ENCODE measurements around the gene NOVA2.

DNA sequence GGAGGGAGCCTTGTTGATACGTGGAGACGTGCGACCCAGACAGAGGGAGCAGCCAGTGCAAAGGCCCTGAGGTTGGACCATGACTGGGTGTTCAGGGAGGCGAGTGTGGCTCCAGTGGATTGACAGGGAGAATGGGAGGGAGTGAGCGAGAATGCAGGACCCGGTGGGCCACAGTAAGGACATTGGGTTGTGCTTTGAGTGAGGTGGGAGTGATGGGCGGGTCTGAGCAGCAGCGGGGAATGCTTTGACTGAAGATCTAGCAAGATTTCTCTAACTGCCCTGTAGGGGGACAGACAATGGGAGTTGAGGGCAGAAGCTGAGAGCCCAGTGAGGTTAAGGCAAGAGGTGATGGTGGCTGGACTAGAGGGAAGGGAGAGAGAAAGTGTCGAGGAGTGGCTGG is 51.4 kb downstream of the NOVA2 start:
- TF ChIP-seq TAF1 (IDR thresholded peaks at IDR 0.05; ENCODE audit: low read depth) (no peak), EP300 (IDR thresholded peaks at IDR 0.05; ENCODE audit: borderline replicate concordance) (no peak), NFIC (IDR thresholded peaks at IDR 0.05) (no peak), CEBPB (IDR thresholded peaks at IDR 0.05) (no peak)
- TF ChIP-seq, protein P1, sequence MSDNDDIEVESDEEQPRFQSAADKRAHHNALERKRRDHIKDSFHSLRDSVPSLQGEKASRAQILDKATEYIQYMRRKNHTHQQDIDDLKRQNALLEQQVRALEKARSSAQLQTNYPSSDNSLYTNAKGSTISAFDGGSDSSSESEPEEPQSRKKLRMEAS (IDR thresholded peaks at IDR 0.05): no peak
- TF ChIP-seq, protein P2, sequence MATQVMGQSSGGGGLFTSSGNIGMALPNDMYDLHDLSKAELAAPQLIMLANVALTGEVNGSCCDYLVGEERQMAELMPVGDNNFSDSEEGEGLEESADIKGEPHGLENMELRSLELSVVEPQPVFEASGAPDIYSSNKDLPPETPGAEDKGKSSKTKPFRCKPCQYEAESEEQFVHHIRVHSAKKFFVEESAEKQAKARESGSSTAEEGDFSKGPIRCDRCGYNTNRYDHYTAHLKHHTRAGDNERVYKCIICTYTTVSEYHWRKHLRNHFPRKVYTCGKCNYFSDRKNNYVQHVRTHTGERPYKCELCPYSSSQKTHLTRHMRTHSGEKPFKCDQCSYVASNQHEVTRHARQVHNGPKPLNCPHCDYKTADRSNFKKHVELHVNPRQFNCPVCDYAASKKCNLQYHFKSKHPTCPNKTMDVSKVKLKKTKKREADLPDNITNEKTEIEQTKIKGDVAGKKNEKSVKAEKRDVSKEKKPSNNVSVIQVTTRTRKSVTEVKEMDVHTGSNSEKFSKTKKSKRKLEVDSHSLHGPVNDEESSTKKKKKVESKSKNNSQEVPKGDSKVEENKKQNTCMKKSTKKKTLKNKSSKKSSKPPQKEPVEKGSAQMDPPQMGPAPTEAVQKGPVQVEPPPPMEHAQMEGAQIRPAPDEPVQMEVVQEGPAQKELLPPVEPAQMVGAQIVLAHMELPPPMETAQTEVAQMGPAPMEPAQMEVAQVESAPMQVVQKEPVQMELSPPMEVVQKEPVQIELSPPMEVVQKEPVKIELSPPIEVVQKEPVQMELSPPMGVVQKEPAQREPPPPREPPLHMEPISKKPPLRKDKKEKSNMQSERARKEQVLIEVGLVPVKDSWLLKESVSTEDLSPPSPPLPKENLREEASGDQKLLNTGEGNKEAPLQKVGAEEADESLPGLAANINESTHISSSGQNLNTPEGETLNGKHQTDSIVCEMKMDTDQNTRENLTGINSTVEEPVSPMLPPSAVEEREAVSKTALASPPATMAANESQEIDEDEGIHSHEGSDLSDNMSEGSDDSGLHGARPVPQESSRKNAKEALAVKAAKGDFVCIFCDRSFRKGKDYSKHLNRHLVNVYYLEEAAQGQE (IDR thresholded peaks at IDR 0.05; ENCODE audit: low read depth): no peak

Data from Ishikawa (cell line).